ENCODE measurements around the gene TOR1AIP1. TPM values are rescaled to one million over a fixed set of nuclear protein-coding genes. Genes with fewer than 3 reads are reported as not detected.

The TOR1AIP1 gene
- total RNA-seq, 1 experiment from 2014 or later: 17.3 TPM

DNA sequence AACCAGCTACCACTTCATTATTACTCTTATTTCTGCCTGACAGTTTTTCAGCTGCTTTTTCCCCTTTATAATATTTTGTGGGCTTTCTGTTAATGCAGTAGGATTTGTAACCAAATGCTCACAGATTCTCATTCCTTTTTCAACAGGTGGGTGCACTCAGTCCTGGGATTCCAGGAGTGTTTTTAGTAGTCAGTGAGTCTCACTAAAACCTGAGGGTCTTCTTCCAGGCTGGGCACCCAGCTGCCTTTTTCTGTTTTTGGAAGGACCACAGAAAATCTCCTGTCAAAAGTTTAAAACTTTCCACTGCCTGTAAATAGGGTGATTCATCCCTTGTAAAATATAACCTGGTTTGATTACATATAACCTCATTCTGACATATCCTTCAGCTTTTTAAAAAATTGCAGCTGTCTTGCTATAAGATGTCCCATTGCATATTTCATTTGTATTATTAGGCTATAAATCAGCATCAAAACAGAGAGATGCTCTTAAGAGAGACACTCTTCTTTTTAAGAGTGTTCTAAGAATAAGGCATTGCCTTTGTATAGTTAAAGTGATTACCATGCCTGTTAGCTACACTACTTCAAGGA, 55.7 kb downstream of the TOR1AIP1 start (continued):
- TF ChIP-seq, protein P1, sequence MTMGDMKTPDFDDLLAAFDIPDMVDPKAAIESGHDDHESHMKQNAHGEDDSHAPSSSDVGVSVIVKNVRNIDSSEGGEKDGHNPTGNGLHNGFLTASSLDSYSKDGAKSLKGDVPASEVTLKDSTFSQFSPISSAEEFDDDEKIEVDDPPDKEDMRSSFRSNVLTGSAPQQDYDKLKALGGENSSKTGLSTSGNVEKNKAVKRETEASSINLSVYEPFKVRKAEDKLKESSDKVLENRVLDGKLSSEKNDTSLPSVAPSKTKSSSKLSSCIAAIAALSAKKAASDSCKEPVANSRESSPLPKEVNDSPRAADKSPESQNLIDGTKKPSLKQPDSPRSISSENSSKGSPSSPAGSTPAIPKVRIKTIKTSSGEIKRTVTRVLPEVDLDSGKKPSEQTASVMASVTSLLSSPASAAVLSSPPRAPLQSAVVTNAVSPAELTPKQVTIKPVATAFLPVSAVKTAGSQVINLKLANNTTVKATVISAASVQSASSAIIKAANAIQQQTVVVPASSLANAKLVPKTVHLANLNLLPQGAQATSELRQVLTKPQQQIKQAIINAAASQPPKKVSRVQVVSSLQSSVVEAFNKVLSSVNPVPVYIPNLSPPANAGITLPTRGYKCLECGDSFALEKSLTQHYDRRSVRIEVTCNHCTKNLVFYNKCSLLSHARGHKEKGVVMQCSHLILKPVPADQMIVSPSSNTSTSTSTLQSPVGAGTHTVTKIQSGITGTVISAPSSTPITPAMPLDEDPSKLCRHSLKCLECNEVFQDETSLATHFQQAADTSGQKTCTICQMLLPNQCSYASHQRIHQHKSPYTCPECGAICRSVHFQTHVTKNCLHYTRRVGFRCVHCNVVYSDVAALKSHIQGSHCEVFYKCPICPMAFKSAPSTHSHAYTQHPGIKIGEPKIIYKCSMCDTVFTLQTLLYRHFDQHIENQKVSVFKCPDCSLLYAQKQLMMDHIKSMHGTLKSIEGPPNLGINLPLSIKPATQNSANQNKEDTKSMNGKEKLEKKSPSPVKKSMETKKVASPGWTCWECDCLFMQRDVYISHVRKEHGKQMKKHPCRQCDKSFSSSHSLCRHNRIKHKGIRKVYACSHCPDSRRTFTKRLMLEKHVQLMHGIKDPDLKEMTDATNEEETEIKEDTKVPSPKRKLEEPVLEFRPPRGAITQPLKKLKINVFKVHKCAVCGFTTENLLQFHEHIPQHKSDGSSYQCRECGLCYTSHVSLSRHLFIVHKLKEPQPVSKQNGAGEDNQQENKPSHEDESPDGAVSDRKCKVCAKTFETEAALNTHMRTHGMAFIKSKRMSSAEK (CRISPR knock-in tag; IDR thresholded peaks at IDR 0.05; ENCODE audit: borderline replicate concordance): no peak
- TF ChIP-seq FOXP4 (CRISPR knock-in tag; IDR thresholded peaks at IDR 0.05) (no peak), CDX4 (CRISPR knock-in tag; IDR thresholded peaks at IDR 0.05; ENCODE audit: borderline replicate concordance) (no peak), NFYB (CRISPR knock-in tag; conservative IDR thresholded peaks at IDR 0.05; ENCODE audit: low read depth) (no peak), ZMAT4 (CRISPR knock-in tag; IDR thresholded peaks at IDR 0.05) (no peak), NFATC4 (CRISPR knock-in tag; IDR thresholded peaks at IDR 0.05) (no peak), E2F4 (CRISPR knock-in tag; IDR thresholded peaks at IDR 0.05; ENCODE audit: borderline replicate concordance, low read depth) (no peak), SOX15 (CRISPR knock-in tag; IDR thresholded peaks at IDR 0.05) (no peak), PRDM15 (CRISPR knock-in tag; IDR thresholded peaks at IDR 0.05) (no peak), ZNF317 (CRISPR knock-in tag; IDR thresholded peaks at IDR 0.05; ENCODE audit: borderline replicate concordance, low read depth) (no peak)
- TF ChIP-seq, protein P2, sequence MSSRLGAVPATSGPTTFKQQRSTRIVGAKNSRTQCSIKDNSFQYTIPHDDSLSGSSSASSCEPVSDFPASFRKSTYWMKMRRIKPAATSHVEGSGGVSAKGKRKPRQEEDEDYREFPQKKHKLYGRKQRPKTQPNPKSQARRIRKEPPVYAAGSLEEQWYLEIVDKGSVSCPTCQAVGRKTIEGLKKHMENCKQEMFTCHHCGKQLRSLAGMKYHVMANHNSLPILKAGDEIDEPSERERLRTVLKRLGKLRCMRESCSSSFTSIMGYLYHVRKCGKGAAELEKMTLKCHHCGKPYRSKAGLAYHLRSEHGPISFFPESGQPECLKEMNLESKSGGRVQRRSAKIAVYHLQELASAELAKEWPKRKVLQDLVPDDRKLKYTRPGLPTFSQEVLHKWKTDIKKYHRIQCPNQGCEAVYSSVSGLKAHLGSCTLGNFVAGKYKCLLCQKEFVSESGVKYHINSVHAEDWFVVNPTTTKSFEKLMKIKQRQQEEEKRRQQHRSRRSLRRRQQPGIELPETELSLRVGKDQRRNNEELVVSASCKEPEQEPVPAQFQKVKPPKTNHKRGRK (CRISPR knock-in tag; IDR thresholded peaks at IDR 0.05; ENCODE audit: borderline replicate concordance): no peak

All from WTC11 (cell line).